NCI-H1417 treated with DMSO at 0.1 percent for 48 hours (cell line): Measurements from ENCODE around the gene MYBPC2.
"Not testable (repeated sequence)": the region's sequence is repeated elsewhere in the genome, so short reads cannot be mapped to it uniquely, and the experiment has no call there.

Experiments used
- DNase-seq: peaks from one replicate; lab custom pipeline; 2025; lab: John Stamatoyannopoulos, UW

MYBPC2 gene

DNA sequence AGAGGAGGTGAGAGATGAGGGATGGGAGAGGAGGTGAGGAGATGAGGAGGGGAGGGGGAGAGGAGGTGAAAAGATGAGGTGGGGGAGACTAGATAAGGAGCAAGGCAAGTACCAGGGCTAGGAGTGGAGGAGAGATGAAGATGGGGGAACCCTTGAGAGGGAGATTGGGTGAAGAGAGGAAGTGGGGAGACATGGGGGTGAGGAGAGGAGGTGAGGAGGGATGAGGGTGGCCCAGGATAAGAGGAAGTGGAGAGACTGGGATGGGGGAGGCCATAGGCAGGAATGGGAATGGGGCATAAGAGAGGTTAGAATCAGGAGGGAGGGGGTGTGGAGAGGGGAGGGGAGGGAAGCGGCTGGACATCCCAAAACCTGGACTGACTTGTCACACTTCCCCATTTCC lies 26.9 kb downstream of the MYBPC2 start:
- no peak for DNase-seq

GRCh38 chr19:50460161-50460765 lies 27.6 kb downstream of the MYBPC2 start:
- no peak for DNase-seq

DNA sequence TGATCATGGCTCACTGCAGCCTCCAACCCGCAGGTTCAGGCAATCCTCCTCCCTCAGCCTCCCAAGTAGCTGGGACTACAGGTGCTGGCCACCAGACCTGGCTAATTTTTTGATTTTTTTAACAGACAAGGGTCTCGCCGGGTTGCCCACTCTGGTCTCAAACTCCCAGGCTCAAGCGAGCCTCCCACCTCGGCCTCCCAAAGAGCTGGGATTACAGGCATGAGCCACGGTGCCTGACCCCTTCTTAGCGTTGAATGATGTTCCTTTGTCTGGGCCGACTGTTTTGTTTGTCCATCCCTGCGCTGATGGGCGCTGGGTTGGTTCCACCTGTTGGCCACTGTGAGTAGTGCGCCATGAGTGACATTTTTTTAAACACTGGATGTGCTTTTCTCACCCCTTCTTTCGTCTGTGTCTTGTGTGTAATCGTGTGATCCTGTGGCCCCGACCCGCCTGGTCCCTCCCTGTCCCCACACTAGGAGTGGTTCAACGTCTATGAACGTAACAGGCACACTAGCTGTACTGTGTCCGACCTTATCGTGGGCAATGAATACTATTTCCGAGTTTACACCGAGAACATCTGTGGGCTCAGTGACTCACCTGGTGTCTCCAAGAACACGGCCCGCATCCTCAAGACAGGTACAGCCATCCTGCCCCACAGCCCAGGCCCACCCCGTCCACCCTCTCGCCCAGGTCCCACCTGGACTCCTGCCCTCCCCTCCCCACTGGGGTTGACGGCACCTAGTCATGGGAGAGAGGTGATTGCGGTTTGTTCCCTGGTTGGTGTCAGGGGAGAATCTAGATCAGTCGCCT lies 28.6 kb downstream of the MYBPC2 start:
- DNase-seq = no peak

GRCh38 chr19:50462970-50463369 lies 30.3 kb downstream of the MYBPC2 start:
- DNase-seq = no peak

- no peak for DNase-seq
These were observed 31.7 kb downstream of the MYBPC2 start for GRCh38 chr19:50464348-50464747.

DNA sequence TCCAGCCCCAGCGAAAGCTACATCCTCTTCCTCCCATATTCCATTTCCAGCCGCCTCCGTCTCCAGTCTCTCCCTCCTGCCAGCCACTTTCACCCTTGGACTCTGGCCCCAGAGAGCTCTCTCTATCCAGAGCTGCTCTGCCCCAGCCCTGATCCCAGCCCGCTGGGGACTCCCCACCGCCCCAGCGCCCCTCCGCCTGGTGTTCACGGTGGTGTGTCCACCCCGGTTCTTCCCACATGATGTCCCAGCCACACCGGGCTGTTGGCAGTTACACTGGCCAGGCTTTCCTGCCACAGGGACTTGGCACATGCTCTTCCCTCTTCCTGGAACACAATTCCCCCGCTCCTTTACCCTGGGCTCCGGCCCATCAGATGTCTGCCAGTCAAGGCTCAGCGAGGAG lies 32.3 kb downstream of the MYBPC2 start:
- DNase-seq = no peak

GRCh38 chr19:50465986-50466705 lies 33.5 kb downstream of the MYBPC2 start:
- DNase-seq = no peak

DNA sequence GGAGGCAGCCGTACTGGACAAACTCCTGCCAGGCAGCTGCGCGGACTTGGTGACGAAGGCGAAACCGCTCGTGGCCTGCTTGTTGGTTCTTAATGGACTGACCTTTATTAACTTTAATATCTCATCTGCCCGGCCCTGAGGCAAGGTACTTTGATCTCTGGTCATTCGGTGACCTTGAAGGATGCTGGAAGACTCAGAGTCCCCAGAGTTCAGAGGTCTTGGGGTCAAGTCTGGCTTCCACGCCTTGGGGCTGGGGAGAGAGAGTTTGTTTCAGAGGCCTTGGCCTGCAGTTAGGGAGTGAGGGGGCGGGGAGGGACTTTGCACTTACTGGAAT lies 34.0 kb downstream of the MYBPC2 start:
- DNase-seq = no peak

- no peak for DNase-seq
These were observed 34.9 kb downstream of the MYBPC2 start for GRCh38 chr19:50467566-50467965.

GRCh38 chr19:50468818-50469217 lies 36.1 kb downstream of the MYBPC2 start:
- DNase-seq = no peak

DNA sequence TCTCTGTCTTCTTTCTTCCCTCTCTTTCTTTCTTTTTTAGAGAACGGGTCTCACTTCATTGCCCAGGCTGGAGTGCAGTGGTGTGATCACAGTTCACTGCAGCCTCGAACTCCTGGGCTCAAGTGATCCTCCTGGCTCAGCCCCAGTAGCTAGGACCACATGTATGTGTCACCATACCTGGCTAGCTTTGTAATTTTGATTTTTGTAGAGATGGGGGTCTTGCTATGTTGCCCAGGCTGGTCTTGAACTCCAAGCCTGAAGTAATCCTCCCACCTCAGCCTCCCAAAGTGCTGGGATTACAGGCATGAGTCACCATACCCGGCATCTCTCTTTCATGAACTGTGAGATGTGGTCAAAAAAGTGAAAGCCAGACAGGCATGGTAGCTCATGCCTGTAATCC lies 40.6 kb downstream of the MYBPC2 start:
- DNase-seq = not testable (repeated sequence)

DNA sequence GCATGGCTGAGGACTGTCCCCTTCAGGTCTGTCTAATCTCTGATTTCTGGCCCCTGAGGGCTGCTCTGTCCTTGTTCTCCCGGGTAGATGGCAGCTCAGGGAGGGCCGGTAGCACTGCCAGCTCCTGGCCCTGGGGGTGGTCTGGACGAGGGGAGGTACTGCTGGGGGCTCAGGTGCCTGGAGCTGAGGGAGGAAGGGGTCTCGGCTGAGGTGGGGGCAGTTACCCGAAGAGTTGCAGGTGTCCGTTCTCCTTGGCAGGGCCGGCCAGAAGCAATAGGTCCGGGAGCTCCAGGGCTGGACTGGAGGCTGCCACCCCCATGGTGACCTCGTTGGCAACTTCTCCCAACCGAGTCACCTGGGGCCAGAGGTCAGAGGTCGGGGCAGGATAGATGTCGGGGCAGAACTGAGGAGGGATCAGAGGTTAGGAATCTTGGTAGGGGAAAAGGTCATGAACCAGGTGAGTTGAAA lies 42.4 kb downstream of the MYBPC2 start:
- DNase-seq = no peak

- no peak for DNase-seq
These were observed 43.1 kb downstream of the MYBPC2 start for GRCh38 chr19:50475736-50476223.

DNA sequence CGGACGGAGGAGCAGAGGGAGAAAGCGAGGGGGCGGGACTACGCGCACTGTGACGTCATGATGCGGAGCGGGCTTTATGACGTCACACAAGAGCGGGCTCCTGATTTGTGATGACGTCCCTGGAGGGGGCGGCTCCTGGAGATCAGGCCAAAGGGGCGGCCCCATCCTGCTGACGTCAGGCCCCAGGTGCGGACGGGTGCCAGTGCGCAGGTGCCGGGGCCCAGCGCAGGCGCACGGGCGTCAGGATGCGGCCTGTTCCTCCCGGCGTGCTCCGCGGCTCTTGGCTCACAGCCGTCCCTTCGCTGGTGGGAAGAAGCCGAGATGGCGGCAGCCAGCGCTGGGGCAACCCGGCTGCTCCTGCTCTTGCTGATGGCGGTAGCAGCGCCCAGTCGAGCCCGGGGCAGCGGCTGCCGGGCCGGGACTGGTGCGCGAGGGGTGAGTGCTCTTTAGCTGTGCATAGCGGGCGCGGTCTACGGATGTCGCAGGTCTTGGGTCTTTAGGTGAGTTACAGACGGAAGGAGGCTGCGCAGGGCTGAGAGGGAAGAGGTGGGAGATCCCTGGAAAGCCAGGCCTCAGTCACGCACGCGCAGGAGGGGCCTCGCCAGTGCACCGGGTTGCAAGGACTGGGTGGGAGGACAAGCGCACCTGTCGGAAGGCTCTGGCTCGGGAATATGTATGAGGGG lies 43.7 kb downstream of the MYBPC2 start, which contains the start of the genes EMC10 and GARIN5A:
Gene EMC10 (plus strand): TSS at position 284 of the 683 bp plus-strand sequence. CDS start 38 bp downstream, at position 322.
Gene GARIN5A (minus strand): TSS at position 625 of the 683 bp plus-strand sequence. CDS start 460 bp downstream, at position 165.
- no peak for DNase-seq

GRCh38 chr19:50476907-50477238 lies 44.2 kb downstream of the MYBPC2 start:
- DNase-seq = no peak

DNA sequence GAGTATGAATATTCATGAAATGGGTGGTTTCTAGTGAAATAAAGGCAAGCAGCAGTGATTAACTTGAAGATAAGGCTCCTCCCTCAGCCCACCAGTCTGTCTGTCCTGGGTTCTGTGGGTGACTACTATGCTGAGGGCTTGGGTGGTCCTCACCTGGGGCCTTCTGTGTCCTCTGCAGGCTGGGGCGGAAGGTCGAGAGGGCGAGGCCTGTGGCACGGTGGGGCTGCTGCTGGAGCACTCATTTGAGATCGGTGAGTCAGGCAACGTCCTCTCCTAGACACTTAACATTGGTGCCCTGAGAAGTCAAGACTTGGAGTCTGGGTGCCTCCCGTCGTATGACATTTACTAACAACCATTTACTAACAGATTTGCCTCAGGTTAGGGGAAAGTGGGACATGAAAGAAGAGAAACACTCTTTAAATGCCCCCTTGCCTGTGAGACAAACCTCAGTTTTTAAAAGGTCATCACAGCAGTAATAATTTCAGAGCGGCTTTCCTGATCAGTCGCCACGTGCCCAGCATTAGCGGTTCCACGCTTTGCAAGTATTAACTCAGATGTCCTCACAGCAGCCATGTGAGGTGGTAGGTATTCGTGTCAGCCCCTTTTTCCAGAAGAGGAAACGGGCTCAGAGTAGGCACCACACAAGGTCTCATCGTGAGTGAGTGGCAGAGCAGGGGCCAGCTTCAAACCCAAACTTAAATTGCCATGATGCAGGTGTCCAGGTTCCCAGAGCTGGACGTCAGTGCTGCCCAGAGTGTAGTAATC lies 45.2 kb downstream of the MYBPC2 start:
- DNase-seq = no peak

GRCh38 chr19:50478901-50479715 lies 46.4 kb downstream of the MYBPC2 start:
- no peak for DNase-seq

- no peak for DNase-seq
These were observed 47.1 kb downstream of the MYBPC2 start for GRCh38 chr19:50479761-50480251.

- DNase-seq = no peak
These were observed 47.8 kb downstream of the MYBPC2 start for GRCh38 chr19:50480281-50481111.
